Neural progenitor cell (in vitro differentiated cells): Measurements from ENCODE around the gene HOXA5. TPM values are rescaled to one million over a fixed set of nuclear protein-coding genes. Genes with fewer than 3 reads are reported as not detected.

ENCODE experiments used
- DNase-seq: peaks from one replicate; pipeline ENCODE4 v3.0.0-alpha.2; 2016; ENCODE audit warnings: low spot score
- H2AFZ ChIP-seq: fragments of 200-600 bp; sonication (generic); replicated peaks from 2 replicates; pipeline ENCODE4 v1.6.1; 2016; ENCODE audit warnings: antibody characterized with exemption
- H3F3A ChIP-seq: fragments of 200-600 bp; sonication (generic); 2 replicates; pipeline ENCODE4 v1.6.1; 2016; ENCODE audit warnings: antibody characterized with exemption, low read depth
- H3K27ac ChIP-seq: fragments of 200-600 bp; sonication (generic); 2 replicates; pipeline ENCODE4 v1.5.1; 2016; ENCODE audit warnings: mild to moderate bottlenecking
- H3K27me3 ChIP-seq: fragments of 200-600 bp; sonication (generic); 2 replicates; pipeline ENCODE4 v1.6.1; 2016; ENCODE audit warnings: mild to moderate bottlenecking, moderate library complexity
- H3K36me3 ChIP-seq: fragments of 200-600 bp; sonication (generic); 2 replicates; pipeline ENCODE4 v1.5.1; 2016
- H3K4me1 ChIP-seq: fragments of 200-600 bp; sonication (generic); 2 replicates; pipeline ENCODE4 v1.6.1; 2016; ENCODE audit warnings: mixed run types
- H3K4me2 ChIP-seq: fragments of 200-600 bp; sonication (generic); 2 replicates; pipeline ENCODE4 v1.6.1; 2016
- H3K4me3 ChIP-seq: fragments of 200-600 bp; sonication (generic); 2 replicates; pipeline ENCODE4 v1.5.1; 2016
- H3K79me2 ChIP-seq: fragments of 200-600 bp; sonication (generic); 2 replicates; pipeline ENCODE4 v1.6.1; 2016; ENCODE audit warnings: low read depth
- H3K9ac ChIP-seq: fragments of 200-600 bp; sonication (generic); 2 replicates; pipeline ENCODE4 v1.6.1; 2016
- H3K9me3 ChIP-seq: fragments of 200-600 bp; sonication (generic); 2 replicates; pipeline ENCODE4 v1.5.1; 2016; ENCODE audit warnings: low read depth
- H4K20me1 ChIP-seq: fragments of 200-600 bp; sonication (generic); 2 replicates; pipeline ENCODE4 v1.6.1; 2016; ENCODE audit warnings: low read depth
- H3K27ac Mint-ChIP-seq: 3 replicates; pipeline ENCODE4 v1.8.0; 2021; ENCODE audit warnings: mixed read lengths
- H3K27me3 Mint-ChIP-seq: 2 replicates; pipeline ENCODE4 v1.8.0; 2022; ENCODE audit warnings: low read depth, mild to moderate bottlenecking, inconsistent platforms, moderate library complexity, mixed read lengths; ENCODE audit not compliant: insufficient read depth
- H3K36me3 Mint-ChIP-seq: 3 replicates; pipeline ENCODE4 v1.8.0; 2021; ENCODE audit warnings: mixed read lengths
- H3K4me1 Mint-ChIP-seq: 3 replicates; pipeline ENCODE4 v1.8.0; 2021; ENCODE audit warnings: mixed read lengths
- H3K4me3 Mint-ChIP-seq: 3 replicates; pipeline ENCODE4 v1.8.0; 2021; ENCODE audit warnings: mild to moderate bottlenecking, moderate library complexity, mixed read lengths
- H3K9me3 Mint-ChIP-seq: 3 replicates; pipeline ENCODE4 v1.8.0; 2020; ENCODE audit warnings: mixed read lengths
- EZH2 ChIP-seq: fragments of 200-600 bp; sonication (generic); IDR thresholded peaks from 2 replicates; pipeline ENCODE4 v1.6.1; 2017; ENCODE audit warnings: antibody characterized with exemption, mild to moderate bottlenecking, moderate library complexity
- EZH2phosphoT487 ChIP-seq: fragments of 200-600 bp; sonication (generic); IDR thresholded peaks from 2 replicates; pipeline ENCODE4 v1.6.1; 2017; ENCODE audit warnings: antibody characterized with exemption
- microRNA counts: library from miRNA; unstranded; fragments of <30 nt; microRNA quantifications from one replicate; lab custom pipeline; 2016
- microRNA-seq: library from miRNA; unstranded; fragments of <30 nt; microRNA quantifications from one replicate; pipeline ENCODE4, GENCODE V29; 2016
- small RNA-seq: library from RNA; depleted of rRNA; stranded (forward); fragments of <200 nt; gene quantifications from one replicate; pipeline ENCODE3, GENCODE V24; 2015
- total RNA-seq: library from RNA; depleted of rRNA; stranded (reverse); fragments of >200 nt; gene quantifications from 2 replicates; pipeline ENCODE4 v1.2.3, GENCODE V29; 2015; ENCODE audit warnings: low replicate concordance
- TF ChIP-seq, protein P1 (sequence below): fragments of 200-600 bp; sonication (generic); IDR thresholded peaks from 2 replicates; pipeline ENCODE4 v1.5.1; 2017; ENCODE audit warnings: antibody characterized with exemption, mild to moderate bottlenecking

The HOXA5 gene
- total RNA-seq, 1 donor from 2014 or later: not detected

DNA sequence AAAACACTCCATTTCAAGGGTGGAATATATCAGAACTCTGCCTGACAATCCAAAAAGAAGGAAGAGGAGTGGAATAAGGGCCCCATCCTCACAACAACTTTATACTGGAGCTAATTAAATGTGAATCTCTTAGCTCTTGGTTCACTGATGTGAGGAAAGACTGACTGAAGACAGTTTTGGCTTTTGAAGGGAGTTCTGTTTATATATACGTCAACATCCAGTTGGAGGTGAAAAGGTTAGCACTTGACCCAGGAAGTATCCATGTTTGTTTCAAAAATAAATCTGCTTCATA is 50.7 kb downstream of the HOXA5 start:
- Mint-ChIP-seq H3K36me3 (no peaks in the 10 kb centered on the region), H3K27me3 (peaks cover 87% of the 10 kb centered on the region), H3K4me1 (peaks cover 10% of the 10 kb centered on the region), H3K9me3 (peaks cover 12% of the 10 kb centered on the region), H3K4me3 (no peak overlapping the region), H3K27ac (no peak overlapping the region)
- Histone ChIP-seq H3K27me3 (peaks cover 100% of the 10 kb centered on the region), H3K4me2 (no peak overlapping the region), H3K36me3 (no peaks in the 10 kb centered on the region), H3F3A (peaks cover 9% of the 10 kb centered on the region), H3K4me3 (no peak overlapping the region), H3K79me2 (no peaks in the 10 kb centered on the region), H3K27ac (no peak overlapping the region), H2AFZ (no peak overlapping the region), H4K20me1 (peaks cover 61% of the 10 kb centered on the region), H3K9ac (no peak overlapping the region), H3K4me1 (peaks cover 7% of the 10 kb centered on the region), H3K9me3 (no peaks in the 10 kb centered on the region)
- DNase-seq: no peak
- TF ChIP-seq EZH2 (no peak), EZH2phosphoT487 (no peak)
- TF ChIP-seq, protein P1, sequence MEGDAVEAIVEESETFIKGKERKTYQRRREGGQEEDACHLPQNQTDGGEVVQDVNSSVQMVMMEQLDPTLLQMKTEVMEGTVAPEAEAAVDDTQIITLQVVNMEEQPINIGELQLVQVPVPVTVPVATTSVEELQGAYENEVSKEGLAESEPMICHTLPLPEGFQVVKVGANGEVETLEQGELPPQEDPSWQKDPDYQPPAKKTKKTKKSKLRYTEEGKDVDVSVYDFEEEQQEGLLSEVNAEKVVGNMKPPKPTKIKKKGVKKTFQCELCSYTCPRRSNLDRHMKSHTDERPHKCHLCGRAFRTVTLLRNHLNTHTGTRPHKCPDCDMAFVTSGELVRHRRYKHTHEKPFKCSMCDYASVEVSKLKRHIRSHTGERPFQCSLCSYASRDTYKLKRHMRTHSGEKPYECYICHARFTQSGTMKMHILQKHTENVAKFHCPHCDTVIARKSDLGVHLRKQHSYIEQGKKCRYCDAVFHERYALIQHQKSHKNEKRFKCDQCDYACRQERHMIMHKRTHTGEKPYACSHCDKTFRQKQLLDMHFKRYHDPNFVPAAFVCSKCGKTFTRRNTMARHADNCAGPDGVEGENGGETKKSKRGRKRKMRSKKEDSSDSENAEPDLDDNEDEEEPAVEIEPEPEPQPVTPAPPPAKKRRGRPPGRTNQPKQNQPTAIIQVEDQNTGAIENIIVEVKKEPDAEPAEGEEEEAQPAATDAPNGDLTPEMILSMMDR: no peak

DNA sequence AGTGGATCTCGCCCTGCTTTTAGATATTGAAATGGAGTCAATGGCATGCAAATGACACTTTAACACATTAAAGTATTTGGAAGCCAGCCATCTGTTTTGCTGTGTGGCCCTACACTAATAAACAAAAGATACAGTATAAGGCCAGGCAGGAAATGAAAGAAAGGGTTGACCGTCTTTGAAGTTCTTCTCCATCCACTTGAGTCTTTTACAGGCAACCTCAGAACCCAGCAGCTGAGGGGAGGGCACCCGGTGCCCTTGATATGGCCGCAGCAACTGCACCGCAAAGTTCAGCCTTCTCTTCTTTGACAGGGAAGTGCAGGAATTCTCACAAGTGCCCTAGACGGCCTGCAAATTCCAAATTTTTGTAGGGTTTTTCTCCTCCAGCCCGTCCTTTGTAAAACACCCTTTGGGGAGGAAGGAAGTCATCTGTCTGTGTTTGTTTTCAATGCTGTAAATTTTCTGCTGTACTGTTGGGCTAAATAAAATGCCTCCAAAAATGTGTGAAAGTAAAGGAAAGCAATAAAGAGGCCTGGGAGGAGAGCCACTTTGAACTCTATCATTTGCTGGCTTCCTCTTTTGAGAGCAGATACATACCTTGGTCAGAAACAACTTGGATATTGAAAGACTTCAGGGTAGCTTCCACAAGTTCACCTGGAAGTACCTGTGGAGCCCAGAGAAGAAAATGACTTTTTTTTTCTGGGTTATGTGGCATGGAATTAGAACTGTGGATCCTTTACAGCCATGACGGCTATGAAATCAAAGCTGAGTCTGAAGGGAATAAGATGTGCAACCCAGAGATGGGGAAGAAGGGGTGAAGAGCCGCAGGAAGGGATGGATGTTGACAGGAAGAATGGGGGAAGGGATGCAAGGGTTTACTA is 51.3 kb downstream of the HOXA5 start:
- H3K27ac ChIP-seq: no peak overlapping the region
- TF ChIP-seq, protein P1: no peak
- TF ChIP-seq EZH2phosphoT487 (peak; percentile 66), EZH2 (peak; percentile 77)
- Mint-ChIP-seq H3K36me3 (no peaks in the 10 kb centered on the region), H3K27me3 (peaks cover 87% of the 10 kb centered on the region), H3K9me3 (peaks cover 16% of the 10 kb centered on the region), H3K4me3 (no peak overlapping the region), H3K27ac (no peak overlapping the region), H3K4me1 (peaks cover 8% of the 10 kb centered on the region)
- H3K27me3 ChIP-seq: peaks cover 100% of the 10 kb centered on the region
- no peaks in the 10 kb centered on the region for H3K9me3 ChIP-seq
- H3K9ac ChIP-seq: no peak overlapping the region
- no peaks in the 10 kb centered on the region for H3K79me2 ChIP-seq
- no peaks in the 10 kb centered on the region for H3K36me3 ChIP-seq
- H3K4me3 ChIP-seq: no peak overlapping the region
- peaks cover 55% of the 10 kb centered on the region for H4K20me1 ChIP-seq
- peak; percentile 11 for DNase-seq
- no peak overlapping the region for H3K4me2 ChIP-seq
- peaks cover 9% of the 10 kb centered on the region for H3F3A ChIP-seq
- H2AFZ ChIP-seq: no peak overlapping the region
- peaks cover 7% of the 10 kb centered on the region for H3K4me1 ChIP-seq

DNA sequence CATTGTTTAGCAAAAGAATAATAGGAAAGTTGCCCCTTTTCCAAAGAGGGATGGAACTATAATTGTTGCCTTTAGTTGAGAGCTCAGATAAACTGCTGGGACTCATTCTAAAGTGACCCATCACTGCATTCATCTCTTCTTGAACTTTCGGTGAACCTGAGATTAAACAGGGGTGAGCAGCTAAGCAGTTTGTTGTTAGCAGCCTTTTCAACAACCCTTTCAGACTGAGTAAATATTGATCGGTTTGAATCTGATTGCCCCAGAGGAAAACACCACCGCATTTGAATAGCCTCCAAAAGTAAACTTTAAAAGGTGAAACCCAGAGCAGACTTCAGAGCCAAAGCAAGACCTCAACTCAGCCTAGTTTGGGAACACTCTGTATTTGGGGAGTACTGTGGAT is 52.4 kb downstream of the HOXA5 start:
- no peak overlapping the region for H3K4me3 ChIP-seq
- no peaks in the 10 kb centered on the region for H3K4me1 ChIP-seq
- H3K36me3 ChIP-seq: no peaks in the 10 kb centered on the region
- H3K27me3 ChIP-seq: peaks cover 100% of the 10 kb centered on the region
- peak; percentile 11 for TF ChIP-seq EZH2phosphoT487
- TF ChIP-seq, protein P1: no peak
- TF ChIP-seq EZH2: no peak
- no peak overlapping the region for H2AFZ ChIP-seq
- Mint-ChIP-seq H3K4me3 (no peak overlapping the region), H3K36me3 (no peaks in the 10 kb centered on the region), H3K9me3 (peaks cover 17% of the 10 kb centered on the region), H3K27ac (no peak overlapping the region), H3K4me1 (peaks cover 7% of the 10 kb centered on the region), H3K27me3 (peaks cover 79% of the 10 kb centered on the region)
- H3K27ac ChIP-seq: no peak overlapping the region
- H3K4me2 ChIP-seq: no peak overlapping the region
- H4K20me1 ChIP-seq: peaks cover 44% of the 10 kb centered on the region
- no peaks in the 10 kb centered on the region for H3K9me3 ChIP-seq
- H3F3A ChIP-seq: peaks cover 8% of the 10 kb centered on the region
- no peak overlapping the region for H3K9ac ChIP-seq
- DNase-seq: no peak
- no peaks in the 10 kb centered on the region for H3K79me2 ChIP-seq

MicroRNAs encoded within 50 kb of the gene (microRNA counts, 767-probe panel; counts per million panel counts)
- 460 counts per million, percentile 90 among the panel's probes with 10 or more counts for microRNA hsa-miR-196b-5p (lab: Ali Mortazavi, UCI)

Small RNAs within 50 kb of the gene (microRNA-seq; reads per million reads assigned to microRNA genes)
- 5.3 reads per million, percentile 25 among the genes with 10 or more reads in this experiment for gene MIR196B

Small RNAs within 50 kb of the gene (small RNA-seq; reads per million reads assigned to genes)
- gene AC004080.5 (not detected), gene RF01977 (not detected), gene RF02140 (not detected), gene RF02141 (not detected)

Other genes starting within 250 kb of the HOXA5 start
- not detected in 2 replicates for gene HOXA1, start 47.7 kb downstream of the HOXA5 start, total RNA-seq
- gene HOXA2, start 41.0 kb downstream of the HOXA5 start, total RNA-seq: not detected in 2 replicates
- gene HOXA4, start 12.9 kb downstream of the HOXA5 start, total RNA-seq: not detected in 2 replicates
- gene HOXA6, start 4.1 kb upstream of the HOXA5 start, total RNA-seq: not detected in 2 replicates
- gene HOXA3, start 8.9 kb upstream of the HOXA5 start, total RNA-seq: not detected in 2 replicates
- gene HOXA7, start 13.0 kb upstream of the HOXA5 start, total RNA-seq: not detected in 2 replicates
- not detected in 2 replicates for gene HOXA9, start 21.9 kb upstream of the HOXA5 start, total RNA-seq
- not detected in 2 replicates for gene HOXA10, start 30.6 kb upstream of the HOXA5 start, total RNA-seq
- gene HOXA11, start 41.6 kb upstream of the HOXA5 start, total RNA-seq: not detected in 2 replicates
- gene HOXA13, start 56.4 kb upstream of the HOXA5 start, total RNA-seq: not detected in 2 replicates
- gene EVX1, start 99.1 kb upstream of the HOXA5 start, total RNA-seq: not detected in 2 replicates